Right renal pelvis (tissue), 4 donors: ENCODE measurements around the gene GDNF. TPM values are rescaled to one million over a fixed set of nuclear protein-coding genes. Genes with fewer than 3 reads are reported as not detected.

Experiments used
- DNase-seq, 4 donors: peaks; one replicate each; pipeline ENCODE4 v3.0.0-alpha.2; 2013; ENCODE audit warnings: low read depth in 4 of 4, low spot score in 3 of 4, missing footprints in 1 of 4
- polyA plus RNA-seq, 4 donors: library from polyadenylated mRNA; unstranded; fragments of 120-200 nt; gene quantifications; one replicate each; pipeline ENCODE4 v1.2.1, GENCODE V29; 2013; ENCODE audit not compliant: insufficient read length in 4 of 4

GDNF gene
- polyA plus RNA-seq, 4 donors, result 10.2 to 17.7 (median 14.4) TPM

DNA sequence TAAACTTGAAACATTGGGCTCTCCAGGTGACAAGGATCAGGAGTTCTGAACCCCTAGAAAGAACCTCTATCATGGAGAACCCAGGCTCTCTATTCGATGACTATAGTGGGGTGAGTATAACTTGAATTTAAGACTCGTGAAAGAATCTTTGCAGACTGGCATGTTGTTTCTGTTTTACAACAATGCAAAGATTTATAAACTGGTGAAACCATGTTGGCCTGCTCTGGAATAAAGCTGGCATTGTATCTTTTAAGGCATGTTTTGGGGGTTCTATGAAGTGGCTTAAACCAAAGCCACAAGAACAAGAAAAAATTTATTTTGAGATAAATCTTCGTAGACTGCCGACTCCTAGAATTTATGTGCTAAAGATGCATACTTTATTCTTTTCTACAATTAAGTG, 9.8 kb upstream of the GDNF start:
- no peak for DNase-seq

DNA sequence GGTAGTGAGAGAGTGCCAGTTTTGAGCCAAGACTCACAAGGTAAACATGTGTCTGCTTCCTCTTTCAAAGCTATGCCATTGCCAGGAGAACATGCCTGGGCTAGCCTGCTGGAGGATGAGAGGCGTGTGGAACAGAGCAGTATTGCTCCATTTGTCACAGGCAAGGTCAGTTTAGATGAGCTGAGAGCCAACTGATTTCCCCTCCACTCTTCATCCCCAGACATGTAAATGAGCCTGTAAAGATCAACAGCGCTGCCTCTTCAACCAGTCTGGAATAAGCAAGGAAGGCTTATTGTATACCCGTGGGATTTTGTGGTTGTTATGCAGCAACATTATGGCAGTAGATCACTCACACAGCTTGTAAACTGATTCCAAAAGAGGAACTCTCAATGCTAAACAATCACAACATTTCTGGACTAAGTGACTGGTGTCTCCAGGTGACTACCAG, 8.2 kb upstream of the GDNF start:
- no peak for DNase-seq

DNA sequence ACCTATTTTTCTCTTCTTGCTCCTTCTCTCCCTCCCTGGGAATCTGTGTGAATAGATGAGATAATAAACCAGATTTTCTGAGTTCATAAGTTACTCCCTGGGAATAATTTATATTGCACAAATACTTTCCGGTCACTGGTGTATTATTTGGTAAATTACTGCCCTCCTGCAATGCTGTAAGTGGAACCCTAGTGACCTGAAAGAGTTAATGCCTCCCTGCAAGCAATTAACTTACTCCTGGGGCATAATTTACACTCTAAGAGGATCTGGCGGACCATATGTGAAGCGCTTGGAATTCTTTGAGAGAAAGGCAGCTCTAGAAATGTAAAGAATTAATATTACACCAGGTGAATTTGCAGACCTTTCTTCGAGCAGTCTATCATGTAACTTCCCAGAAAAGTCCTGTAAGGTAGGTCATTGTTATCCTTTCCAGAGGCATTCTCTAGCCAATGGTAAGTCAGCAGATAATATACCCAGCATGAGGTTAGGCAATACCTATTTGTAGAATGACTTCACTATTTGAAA, 7.0 kb upstream of the GDNF start:
- DNase-seq, result no peak

DNA sequence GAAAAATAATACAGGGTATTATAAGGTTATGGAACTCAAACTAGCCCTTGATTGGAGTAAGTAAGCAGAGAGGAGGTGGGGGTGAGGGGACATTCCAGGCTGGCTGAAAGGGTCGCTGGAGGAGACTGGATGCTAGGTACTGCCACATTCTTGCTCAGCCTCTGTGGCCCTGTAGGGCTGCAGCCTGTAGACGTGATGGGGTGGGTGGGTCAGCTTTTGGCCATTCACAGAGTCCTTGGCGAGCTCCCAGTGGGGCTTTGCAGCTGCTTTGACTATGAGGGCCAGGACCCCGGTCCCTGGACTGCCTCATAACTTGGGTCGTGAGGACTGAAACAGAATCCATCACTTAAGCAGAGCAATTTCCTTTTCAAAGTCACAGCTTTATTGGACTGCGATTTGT, 4.2 kb upstream of the GDNF start:
- DNase-seq, result no peak

DNA sequence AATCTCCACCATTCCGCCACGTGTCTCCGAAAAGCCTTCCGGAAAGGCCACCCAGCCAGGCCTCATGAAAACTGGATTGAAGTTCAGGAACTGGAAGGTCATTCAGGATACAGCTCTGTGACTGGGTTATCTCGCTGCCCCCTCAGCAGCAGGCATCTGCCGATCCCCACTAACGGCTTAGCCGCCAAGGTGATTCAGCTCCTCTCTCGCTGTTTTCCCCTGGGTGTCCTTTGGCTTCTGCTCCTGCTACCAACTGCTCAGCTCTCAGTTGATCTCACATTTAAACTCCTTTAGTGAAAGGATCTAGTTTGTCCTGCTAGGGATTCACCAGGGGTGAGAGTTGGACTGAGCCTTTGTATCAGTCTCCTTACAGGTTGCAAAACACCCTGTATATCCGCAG, 2.2 kb upstream of the GDNF start:
- DNase-seq, result no peak

DNA sequence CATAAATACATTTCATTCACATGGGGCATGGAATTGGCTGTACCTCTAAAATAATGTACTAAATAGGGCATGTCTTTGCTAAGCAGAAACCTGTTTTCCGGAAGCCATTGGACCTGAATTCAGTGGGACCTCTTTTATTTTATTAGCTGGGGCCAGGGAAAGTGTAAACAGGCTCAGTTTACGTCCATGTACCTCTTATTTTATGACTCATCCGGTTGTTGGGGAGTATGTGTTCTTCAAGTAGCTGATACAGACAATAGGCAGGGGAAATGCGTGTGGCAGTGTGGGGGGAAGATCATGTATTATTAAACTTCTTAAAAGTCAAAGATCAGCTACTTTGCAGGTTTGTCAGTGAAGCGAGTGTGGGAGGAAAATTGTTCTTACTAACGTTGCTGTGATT, 1.4 kb upstream of the GDNF start:
- no peak for DNase-seq

DNA sequence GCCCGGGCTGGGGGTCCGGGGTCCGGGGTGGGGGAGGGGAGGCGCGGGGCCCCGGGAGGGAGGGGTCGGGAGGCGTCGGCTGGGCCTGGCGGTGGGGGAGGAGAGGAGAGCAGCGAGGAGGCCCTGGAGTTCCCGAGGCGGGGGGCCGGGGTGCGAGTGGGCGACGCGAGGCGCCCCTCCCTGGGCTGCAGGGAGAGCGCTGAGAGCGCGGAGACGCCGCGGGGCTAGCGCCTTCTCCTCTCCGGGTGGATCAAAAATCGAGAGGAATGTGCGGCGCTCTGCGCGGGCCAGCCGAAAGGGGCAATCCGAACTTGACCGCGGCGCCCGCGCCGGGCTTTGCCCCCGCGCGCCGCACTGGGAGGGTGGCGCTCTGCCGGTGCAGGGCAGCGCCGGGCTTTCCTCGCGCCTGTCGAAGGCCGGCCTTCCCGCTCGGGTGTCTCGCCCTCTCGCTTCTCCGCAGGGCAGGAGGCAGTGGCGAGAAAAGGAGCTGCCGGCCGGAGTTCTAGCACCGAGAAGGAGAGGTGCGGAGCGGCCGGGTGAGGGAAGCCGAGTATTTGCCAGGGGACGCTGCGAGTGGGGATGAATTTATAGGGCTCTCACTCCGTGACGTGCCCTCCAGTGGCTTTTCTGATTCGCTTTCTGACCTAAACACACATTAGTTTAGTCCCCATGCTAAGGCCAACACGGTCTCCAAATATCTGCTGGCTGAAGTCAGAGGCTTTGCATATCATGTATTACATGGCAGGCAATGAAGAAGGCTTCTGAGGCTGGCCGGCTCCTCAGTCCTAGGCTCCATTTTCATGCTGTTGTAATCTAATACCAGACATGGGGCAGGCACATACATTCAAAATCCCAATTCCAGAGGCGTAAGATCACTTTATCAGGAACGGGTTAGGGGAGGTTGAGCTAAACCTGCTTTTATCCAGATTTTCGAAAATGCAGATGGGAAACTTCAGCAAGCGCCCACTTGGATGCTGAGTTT, 503 bp upstream of the GDNF start:
- no peak for DNase-seq

DNA sequence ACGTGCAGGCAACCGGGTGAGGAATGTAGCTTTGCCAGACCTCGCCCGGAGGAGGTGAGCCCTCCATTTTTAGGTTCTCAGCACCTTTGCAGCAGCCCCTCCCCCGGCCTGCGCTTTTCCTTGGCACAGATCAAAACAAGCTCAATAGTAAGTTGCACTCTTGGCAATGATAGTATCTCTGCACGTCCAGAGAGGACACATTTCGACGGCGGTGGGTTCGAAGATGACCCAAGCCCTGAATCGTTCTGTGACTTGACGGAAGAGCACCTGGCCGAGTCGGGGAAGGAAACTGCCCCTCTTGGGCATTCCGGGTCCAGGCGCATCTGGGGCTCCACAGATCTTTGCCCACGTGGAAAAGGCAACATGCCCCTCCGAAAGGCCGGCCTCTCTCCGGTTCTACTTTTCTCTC, 904 bp downstream of the GDNF start:
- DNase-seq, result no peak

DNA sequence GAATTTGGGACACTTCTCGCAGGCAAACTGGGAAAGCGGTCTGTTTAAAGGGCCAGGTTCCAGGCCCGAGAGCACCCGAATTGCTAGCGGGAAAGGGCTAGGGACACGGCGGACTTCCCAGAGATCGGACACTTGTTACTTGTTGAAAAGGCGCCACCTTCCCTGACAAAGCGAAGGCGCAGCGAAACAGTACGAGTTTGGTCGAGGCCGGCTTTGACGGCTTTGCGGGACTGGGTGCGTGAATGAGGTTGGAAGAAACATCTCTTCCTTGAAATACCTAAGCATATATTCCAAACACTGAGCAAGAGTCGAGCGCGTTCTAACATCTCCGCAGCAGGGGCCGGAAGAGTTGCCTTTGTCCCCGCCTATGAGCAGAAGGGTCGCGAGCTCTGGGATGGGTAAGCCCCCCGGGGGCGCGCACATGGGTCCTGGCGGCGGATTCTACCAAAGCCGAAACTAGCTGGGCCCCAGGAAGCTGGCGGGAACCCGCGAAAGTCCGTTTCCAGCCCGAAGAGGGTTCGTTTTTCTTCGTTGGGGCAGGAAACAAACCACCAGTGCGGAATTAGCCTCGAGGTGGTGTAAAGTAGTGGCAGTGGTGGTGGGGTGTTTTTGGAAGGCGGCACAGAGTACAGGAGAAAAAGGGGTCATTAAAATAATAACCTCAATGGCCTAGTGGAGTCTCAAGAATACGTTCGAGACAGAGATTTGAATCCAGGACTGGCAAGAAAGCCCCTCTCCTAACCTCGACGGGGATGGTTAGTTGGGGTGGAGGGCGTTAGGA, 1.5 kb downstream of the GDNF start:
- DNase-seq, result no peak

DNA sequence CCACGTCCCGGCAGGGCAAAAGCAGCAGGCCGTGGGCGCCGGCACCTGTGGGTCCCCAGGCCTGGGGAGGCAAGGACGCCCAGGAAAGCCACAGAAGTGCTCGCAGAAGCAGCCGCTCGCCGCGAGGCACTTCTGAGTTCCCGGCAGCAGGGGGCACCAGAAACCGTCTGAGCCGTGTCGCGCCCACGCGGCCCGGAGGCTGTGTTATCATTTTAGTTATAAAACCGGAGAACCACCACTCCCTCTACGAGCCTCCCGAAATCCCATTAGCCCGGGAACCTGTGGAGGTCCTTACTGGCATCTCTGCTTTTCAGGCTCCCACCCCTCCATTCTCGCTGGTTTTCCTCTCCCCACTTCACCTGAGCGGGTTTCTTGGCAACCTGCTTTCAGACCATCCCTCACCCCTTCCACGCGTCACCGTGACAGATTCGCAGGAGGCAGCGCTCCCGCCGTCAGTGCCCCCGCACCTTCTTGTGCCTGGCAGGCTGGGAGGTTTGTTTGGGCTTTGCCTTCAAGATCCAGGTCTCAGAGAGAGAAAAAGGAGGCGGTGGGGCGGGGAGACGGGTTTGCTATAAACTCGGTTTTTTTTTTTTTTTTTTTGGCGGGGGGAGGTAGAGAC, 2.3 kb downstream of the GDNF start:
- DNase-seq, result no peak

DNA sequence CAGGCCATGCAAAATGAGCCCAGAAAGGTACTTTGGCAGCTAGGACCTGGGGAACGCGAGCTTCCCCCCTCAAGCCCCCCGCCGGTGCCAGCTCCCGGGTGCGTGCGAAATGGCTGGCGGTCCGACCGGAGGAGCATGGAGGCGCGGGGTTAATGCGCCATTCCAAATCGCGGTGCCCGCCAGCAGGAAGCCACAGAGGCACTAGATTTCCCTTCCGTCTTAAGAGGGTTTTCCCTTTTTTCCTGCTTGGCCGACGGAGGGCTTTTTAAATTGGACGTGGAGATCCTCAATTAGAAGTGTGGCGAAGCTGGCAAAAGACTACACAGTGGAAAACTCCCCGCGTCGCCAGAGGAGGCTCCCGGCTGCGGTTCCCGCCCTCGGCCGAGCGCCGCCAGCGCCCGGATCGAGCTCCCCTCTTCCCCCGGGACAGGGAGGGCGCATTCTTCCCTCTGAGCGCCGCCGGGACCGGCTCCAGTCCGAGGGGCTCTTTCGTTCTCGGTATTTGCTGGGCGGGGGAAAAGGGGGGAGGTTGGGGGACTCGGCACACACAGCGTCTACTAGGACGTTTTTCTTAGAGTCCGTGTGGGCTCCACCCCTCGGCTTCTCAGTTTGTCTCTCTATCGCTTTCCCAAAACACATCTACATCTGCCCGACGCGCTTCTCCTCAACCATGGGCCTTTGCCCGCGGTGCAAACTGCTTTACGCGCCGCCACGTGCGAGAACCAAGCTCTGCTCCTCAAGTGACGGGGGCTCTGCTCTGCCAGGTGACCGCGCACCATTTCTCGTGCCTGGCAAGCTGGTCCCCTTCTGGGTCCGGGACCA, 3.0 kb downstream of the GDNF start:
- DNase-seq, result no peak

DNA sequence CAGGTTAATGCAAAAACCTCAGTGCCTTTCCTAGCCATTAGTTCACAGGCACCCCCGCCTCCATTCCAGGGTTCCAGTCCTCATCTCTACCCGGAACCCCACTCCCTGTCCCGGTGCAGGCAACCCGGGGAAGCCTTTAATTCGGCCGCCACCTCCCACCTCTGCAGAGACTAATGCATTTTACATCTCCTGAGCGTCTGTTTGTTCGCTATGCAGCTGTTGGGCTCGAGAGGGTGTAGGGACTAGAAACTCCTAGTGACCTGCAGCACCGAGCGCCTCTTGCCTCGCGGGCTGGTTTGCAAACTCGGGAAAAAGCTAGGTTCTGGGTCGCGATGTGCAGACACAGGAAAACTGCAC, 3.6 kb downstream of the GDNF start:
- DNase-seq, result no peak

DNA sequence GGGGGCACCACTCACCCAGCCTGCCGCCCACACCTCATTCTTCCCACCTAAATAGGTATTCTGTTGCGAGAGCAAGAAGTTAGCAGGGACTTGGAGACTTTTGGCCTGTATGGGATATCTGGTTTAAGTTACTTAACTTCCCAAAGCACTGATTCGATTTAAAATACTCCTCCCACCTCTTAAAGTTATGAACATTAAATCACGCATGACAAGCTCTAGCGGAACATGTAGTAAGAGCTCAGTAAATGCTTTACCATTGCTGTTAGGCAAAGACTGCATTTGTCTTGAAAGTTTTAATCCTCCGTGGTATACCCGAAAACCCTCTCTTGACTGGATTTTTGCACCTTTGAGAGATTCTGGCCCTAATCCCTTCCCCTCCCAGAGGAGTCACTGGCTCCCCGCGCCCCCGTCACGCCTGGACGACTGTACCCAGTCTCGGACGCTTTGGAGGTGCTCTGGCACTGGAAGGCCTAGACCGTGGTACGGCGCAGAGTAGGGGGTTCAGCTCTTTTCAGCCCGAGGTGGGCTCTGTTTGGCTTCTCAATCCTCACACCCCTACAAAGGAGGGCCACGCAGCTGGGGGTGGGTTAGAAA, 4.4 kb downstream of the GDNF start:
- no peak for DNase-seq

DNA sequence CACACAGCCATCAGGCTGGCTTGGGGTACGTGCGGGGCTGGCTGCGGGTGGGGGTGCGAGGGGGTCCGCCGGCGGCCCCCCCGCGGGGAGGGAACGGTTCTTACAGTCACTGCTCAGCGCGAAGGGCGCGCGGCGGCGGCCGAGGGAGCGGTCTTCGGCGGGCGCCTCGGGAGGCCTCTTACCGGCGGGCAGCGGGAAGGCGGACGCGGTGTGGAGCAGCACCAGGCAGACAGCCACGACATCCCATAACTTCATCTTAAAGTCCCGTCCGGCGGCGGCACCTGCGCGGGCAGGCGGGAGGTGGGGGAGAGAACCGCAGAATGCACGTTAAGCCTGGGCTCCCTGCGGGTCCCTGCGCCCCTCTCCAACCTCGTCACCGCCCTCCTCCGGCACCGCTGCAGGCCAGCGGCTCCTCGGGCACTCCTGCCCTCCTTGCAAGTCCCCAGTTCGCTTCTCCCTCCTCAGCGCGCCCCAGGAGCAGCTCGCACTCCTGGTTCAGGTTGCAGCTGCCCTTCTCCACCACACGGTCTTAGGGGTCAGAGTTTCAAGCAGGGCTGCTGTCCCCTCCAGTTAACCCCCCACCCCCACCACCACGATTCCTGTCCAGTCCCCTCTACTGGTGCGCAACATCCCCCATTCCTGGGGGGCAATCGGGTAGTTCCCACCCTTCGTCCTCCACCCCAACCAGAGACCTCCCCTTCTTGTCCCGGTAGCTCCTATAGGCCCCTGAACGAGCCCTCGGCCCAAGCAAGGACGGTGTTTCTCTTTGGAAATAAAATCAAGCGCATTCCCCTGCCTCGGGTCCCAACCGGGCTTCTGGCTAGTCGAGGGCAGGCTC, 5.1 kb downstream of the GDNF start:
- no peak for DNase-seq

DNA sequence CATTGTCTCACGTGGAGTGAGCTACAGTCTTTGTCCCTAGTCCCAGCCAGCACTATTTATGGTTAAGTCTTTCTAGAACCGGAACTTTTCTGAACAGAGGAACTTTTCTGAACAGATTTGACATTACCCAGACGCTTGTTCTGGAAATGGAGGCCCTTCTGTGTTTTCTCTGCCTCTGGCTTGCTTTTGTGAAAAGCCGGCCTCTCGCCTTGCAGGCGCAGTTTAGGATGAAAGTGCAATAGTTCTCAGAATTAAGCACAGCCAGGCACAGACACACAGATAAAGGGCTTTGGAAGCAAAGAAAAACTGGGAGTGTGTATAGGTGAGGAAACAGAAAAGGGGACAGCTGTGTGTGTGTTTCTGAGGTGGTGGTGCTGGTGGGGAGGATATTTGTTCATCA, 5.9 kb downstream of the GDNF start:
- DNase-seq, result no peak

DNA sequence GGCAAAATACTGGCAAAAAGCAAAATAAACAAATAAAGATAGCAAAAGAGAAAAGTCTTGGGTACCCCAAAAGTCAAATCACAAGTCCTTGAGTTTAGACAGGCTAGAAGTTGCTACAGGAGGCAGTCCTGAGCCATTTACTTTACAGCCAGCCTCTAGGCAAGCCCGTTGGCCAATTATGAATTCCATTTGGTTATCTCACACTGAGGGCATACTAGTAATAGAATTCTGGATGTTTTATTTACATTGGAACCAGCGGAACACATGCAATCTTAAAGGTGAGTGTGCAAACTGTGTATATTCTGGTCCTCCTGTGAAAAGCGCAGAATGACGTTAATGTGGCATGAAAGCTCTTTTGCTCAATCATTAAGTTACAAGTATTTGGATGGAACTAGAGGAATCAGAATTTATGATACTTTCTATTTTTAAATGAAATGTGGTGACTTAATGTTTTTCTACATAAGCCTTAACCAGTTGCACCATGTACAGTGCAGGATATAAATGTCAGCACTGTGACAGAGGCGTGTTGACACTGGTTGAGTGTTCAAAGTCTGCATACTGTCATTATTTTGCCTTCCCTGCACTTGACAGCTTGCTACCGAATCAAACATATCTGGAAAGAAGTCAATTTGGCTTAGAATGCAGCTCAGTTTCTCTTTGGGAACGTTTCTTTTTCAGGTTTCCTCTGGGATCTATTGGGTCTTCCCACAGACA, 7.9 kb downstream of the GDNF start:
- DNase-seq, result no peak

DNA sequence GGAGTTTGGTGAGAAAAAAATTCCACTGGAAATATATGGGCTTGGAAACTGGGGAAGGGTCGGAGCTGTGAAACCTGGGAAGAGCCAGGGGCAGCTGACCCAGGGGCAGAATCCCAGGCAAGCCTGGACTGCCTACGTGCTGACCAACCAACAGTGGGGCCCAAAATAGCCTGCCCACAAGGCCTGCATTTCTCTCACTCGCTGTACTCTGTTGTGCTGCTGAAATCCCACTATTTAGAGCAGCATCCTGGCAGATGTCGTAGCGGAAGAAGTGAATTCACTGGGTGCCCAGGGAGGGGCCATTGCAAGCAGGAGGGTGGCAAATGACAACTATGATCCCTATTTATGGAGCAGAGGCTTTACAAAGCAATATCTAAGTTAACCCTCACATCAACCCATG, 9.5 kb downstream of the GDNF start:
- no peak for DNase-seq

DNA sequence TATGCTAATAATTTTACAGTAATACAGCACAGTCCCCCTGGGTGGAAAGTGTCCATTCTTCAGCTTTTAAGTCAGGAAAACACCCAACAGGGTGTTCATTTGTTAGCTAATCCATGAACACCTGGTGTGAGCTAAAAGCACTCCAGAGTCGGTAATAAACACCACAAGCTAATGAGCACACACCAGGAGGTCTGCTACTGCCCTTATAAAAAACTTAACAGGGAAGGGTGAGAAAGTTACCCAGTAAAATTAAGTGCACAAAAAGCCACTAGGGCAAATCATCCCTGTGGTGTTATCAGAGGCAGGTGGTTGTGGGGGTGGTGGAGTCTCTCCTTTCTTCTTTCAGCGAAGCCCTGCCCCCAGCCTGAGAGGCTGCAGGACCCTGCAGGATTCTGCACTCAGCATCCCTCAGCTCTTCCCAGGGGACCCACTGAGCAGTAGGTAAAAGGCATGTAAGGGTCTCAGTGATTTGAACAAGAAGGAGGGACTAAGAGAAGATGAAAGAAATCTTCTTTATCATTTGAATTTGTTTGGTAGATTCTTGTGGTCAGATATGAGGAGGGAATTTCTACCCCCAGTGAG, 14.4 kb downstream of the GDNF start:
- no peak for DNase-seq
